Endothelial cell of umbilical vein (primary cell): ENCODE results near the gene HMBS. TPM values are rescaled to one million over a fixed set of nuclear protein-coding genes. Genes with fewer than 3 reads are reported as not detected.

Source experiments
- BruUV-seq: library from RNA; stranded (reverse); fragments of 400-500 nt; replicated peaks from 2 replicates; lab custom pipeline; 2021; lab: Mats Ljungman, UMichigan
- CTCF ChIA-PET: fragments of 300-600, 350-600 bp; sonication (Branson Sonifier 250); formaldehyde crosslinking; loops from one replicate; lab custom pipeline; 2021; ENCODE audit warnings: antibody characterized with exemption, inconsistent platforms; lab: Charles Lee
- POLR2A ChIA-PET: fragments of 300-600, 350-600 bp; sonication (Branson Sonifier 250); formaldehyde crosslinking; loops from one replicate; lab custom pipeline; 2021; ENCODE audit warnings: antibody characterized with exemption, inconsistent platforms; lab: Charles Lee
- DNase-seq: peaks from one replicate; pipeline ENCODE4 v3.0.0-alpha.2; 2011; ENCODE audit warnings: low read depth, low spot score
- FAIRE-seq: peaks from 2 replicates; lab custom pipeline; 2011; peaks lifted over from hg19 to GRCh38; lab: Jason Lieb, UNC
- H2AFZ ChIP-seq: 2 replicates; pipeline ENCODE4 v1.6.0; 2012; ENCODE audit warnings: low read depth, low read length, control low read depth, inconsistent platforms
- H3K27ac ChIP-seq: 2 replicates; pipeline ENCODE4 v1.5.1; 2011; ENCODE audit warnings: low read depth, mild to moderate bottlenecking, control low read depth, low read length, moderate library complexity; ENCODE audit not compliant: insufficient read depth
- H3K27me3 ChIP-seq, 2 experiments: 2 replicates each; pipeline versions ENCODE4 v1.6.0 to v1.6.1; 2011; ENCODE audit warnings: low read length in 2 of 2, mixed read lengths in 1 of 2; ENCODE audit not compliant: control insufficient read depth in 2 of 2, insufficient read depth in 2 of 2
- H3K36me3 ChIP-seq, 2 experiments: 2 replicates in 1 of 2; 3 replicates in 1 of 2; pipeline ENCODE4 v1.5.1; 2011; ENCODE audit warnings: low read length in 2 of 2, mild to moderate bottlenecking in 1 of 2, moderate library complexity in 1 of 2; ENCODE audit not compliant: control insufficient read depth in 2 of 2, insufficient read depth in 2 of 2; ENCODE audit errors: extremely low read depth in 1 of 2
- H3K4me1 ChIP-seq: 3 replicates; pipeline ENCODE4 v1.5.1; 2011; ENCODE audit warnings: mild to moderate bottlenecking, low read length; ENCODE audit not compliant: control insufficient read depth, insufficient read depth; ENCODE audit errors: extremely low read depth
- H3K4me2 ChIP-seq: 2 replicates; pipeline ENCODE4 v1.6.1; 2011; ENCODE audit warnings: low read length, control low read depth, mixed read lengths; ENCODE audit not compliant: insufficient read depth
- H3K4me3 ChIP-seq, 3 experiments: fragments of 200-600 bp in 1 of 3; sonication (generic), shearing (Covaris generic) in 1 of 3; replicated peaks in 1 of 3; 2 replicates each; pipeline ENCODE4 v1.5.1; 2011 to 2016; ENCODE audit warnings: control low read depth in 3 of 3, low read length in 3 of 3, mild to moderate bottlenecking in 2 of 3, inconsistent platforms in 1 of 3, low read depth in 1 of 3, moderate library complexity in 1 of 3; ENCODE audit not compliant: insufficient read depth in 1 of 3
- H3K79me2 ChIP-seq: 2 replicates; pipeline ENCODE4 v1.6.0; 2012; ENCODE audit warnings: low read length, inconsistent platforms; ENCODE audit not compliant: control insufficient read depth, insufficient read depth
- H3K9ac ChIP-seq: replicated peaks from 2 replicates; pipeline ENCODE3; 2011; ENCODE audit warnings: low read length, control low read depth; ENCODE audit not compliant: insufficient read depth; ENCODE audit errors: extremely low read depth
- H3K9me1 ChIP-seq: replicated peaks from 3 replicates; pipeline ENCODE4 v1.6.0; 2011; ENCODE audit warnings: mild to moderate bottlenecking, low read length; ENCODE audit not compliant: control insufficient read depth, insufficient read depth; ENCODE audit errors: extremely low read depth
- H3K9me3 ChIP-seq: replicated peaks from 2 replicates; pipeline ENCODE4 v1.5.1; 2012; ENCODE audit warnings: low read length, inconsistent platforms; ENCODE audit not compliant: control insufficient read depth, insufficient read depth
- H4K20me1 ChIP-seq: replicated peaks from 2 replicates; pipeline ENCODE3; 2011; ENCODE audit warnings: mild to moderate bottlenecking, low read length; ENCODE audit not compliant: control insufficient read depth, insufficient read depth; ENCODE audit errors: extremely low read depth
- MYC ChIP-seq: IDR thresholded peaks from one replicate; pipeline ENCODE4 v1.6.1; 2011; ENCODE audit warnings: mild to moderate bottlenecking, low read depth, low read length
- POLR2A ChIP-seq: IDR thresholded peaks from 2 replicates; pipeline ENCODE4 v1.6.1; 2012; ENCODE audit warnings: low read depth, mild to moderate bottlenecking, control low read depth, low read length
- dilution Hi-C: fragments of 300-500 bp; cut with MboI; formaldehyde crosslinking; loops from one replicate; pipeline ENCODE4 v1.15.0; 2019; ENCODE audit warnings: low sequenced_read_pairs; ENCODE audit not compliant: extremely low pct_ligation_motif_present
- intact Hi-C: fragments of 100-400 bp; cut with micrococcal nuclease; formaldehyde crosslinking; loops from one replicate; pipeline ENCODE4 v1.10.0; 2022
- polyA plus RNA-seq, 4 experiments: library from polyadenylated mRNA; depleted of rRNA in 3 of 4; stranded (reverse) in 3 of 4; unstranded in 1 of 4; fragments of >200 nt; gene quantifications; 2 replicates each; pipeline versions ENCODE4 v1.2.1 to v1.2.3, GENCODE V29; 2011 to 2012; ENCODE audit warnings: missing spikeins in 1 of 4
- total RNA-seq: library from RNA; stranded (reverse); gene quantifications from 2 replicates; pipeline ENCODE4 v1.2.3, GENCODE V29; 2021
- TF ChIP-seq, protein P1 (sequence below), 2 donors: IDR thresholded peaks; 1 replicate in 1 of 2; 2 replicates in 1 of 2; pipeline ENCODE4 v1.5.1; 2011; ENCODE audit warnings: low read length in 2 of 2, mild to moderate bottlenecking in 2 of 2, moderate library complexity in 2 of 2, control low read depth in 1 of 2, inconsistent platforms in 1 of 2, low read depth in 1 of 2; ENCODE audit not compliant: insufficient read depth in 1 of 2; ENCODE audit errors: extremely low read depth in 1 of 2
- TF ChIP-seq, protein P2 (sequence below): IDR thresholded peaks from 2 replicates; pipeline ENCODE4 v1.6.1; 2011; ENCODE audit not compliant: insufficient read depth, insufficient read length

Gene HMBS
- total and polyA plus RNA-seq, 2 donors (not counting 3 experiments of a cell fraction or from before 2014, with no cell fraction given) = 13.5 to 24.8 TPM

DNA sequence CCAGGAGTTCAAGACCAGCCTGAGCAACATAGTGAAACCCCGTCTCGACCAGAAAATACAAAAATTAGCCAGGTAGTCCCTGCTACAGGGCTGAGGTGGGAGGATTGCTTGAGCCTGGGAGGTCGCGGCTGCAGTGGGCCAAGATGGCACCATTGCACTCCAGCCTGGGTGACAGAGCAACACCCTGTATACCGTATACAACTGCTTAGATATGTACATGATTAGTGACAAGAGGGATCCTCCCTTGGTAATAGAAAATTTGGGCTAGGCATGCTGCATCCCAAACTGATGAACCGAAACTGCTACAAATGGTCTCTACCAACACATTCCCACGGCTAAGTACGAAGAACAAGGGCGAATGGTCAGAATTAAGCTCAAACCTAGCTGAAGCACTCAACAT lies 41.8 kb upstream of the HMBS start:
- intact Hi-C loops = no loop called here
- TF ChIP-seq, protein P1, sequence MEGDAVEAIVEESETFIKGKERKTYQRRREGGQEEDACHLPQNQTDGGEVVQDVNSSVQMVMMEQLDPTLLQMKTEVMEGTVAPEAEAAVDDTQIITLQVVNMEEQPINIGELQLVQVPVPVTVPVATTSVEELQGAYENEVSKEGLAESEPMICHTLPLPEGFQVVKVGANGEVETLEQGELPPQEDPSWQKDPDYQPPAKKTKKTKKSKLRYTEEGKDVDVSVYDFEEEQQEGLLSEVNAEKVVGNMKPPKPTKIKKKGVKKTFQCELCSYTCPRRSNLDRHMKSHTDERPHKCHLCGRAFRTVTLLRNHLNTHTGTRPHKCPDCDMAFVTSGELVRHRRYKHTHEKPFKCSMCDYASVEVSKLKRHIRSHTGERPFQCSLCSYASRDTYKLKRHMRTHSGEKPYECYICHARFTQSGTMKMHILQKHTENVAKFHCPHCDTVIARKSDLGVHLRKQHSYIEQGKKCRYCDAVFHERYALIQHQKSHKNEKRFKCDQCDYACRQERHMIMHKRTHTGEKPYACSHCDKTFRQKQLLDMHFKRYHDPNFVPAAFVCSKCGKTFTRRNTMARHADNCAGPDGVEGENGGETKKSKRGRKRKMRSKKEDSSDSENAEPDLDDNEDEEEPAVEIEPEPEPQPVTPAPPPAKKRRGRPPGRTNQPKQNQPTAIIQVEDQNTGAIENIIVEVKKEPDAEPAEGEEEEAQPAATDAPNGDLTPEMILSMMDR (IDR thresholded peaks at IDR 0.05; ENCODE audit: extremely low read depth in 1 of 2, insufficient read depth in 1 of 2, low read depth in 1 of 2, low read length in 2 of 2) = no peak
- TF ChIP-seq POLR2A = no peak

DNA sequence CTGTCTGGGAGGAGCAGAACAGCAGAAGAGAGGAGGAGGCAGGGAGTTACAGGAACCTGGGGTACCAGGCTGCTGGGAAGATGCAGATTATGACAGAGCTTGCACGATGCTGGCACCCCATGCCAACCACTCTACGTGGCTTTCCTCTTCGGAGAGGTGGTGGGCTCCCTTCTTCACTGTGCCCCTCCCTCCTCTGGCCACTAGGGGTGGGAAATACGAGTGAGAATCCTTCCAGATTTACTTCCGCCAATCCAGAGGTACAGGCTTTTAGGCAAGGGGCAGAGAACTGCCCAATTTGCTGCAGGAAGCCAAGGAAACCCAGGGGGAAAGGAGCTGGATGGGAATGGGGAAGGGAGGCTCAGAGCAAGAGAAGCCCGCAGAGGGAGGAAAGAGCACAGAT lies 40.0 kb upstream of the HMBS start:
- Histone ChIP-seq H3K9ac (no peak overlapping the region), H2AFZ (no peak overlapping the region), H3K4me3 (no peak overlapping the region), H3K27me3 (peaks cover 0 to 1% of the 10 kb centered on the region in 2 experiments), H3K79me2 (no peaks in the 10 kb centered on the region), H3K4me1 (no peaks in the 10 kb centered on the region), H3K27ac (no peak overlapping the region), H3K36me3 (peaks cover 13 to 43% of the 10 kb centered on the region in 2 experiments), H3K9me1 (no peaks in the 10 kb centered on the region), H3K4me2 (no peak overlapping the region), H3K9me3 (no peaks in the 10 kb centered on the region), H4K20me1 (no peaks in the 10 kb centered on the region)
- ChIA-PET CTCF (interaction anchor here (0.7 kb wide), 1 partner anchor 472 kb away, joined by 3 read pairs; the partner anchor contains the start of gene ARCN1), POLR2A (interaction anchor here (0.6 kb wide), 1 partner anchor 33 kb away, joined by 4 read pairs; no protein-coding TSS in a partner anchor)
- no peak for FAIRE-seq
- dilution Hi-C loops = no loop called here
- TF ChIP-seq, protein P2, sequence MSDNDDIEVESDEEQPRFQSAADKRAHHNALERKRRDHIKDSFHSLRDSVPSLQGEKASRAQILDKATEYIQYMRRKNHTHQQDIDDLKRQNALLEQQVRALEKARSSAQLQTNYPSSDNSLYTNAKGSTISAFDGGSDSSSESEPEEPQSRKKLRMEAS = no peak
- no peak for TF ChIP-seq MYC
- TF ChIP-seq, protein P1 (IDR thresholded peaks at IDR 0.05; ENCODE audit: extremely low read depth in 1 of 2, insufficient read depth in 1 of 2, low read depth in 1 of 2, low read length in 2 of 2) = peak in 1 of 2 donors; percentile 25
- TSS peak; percentile 64 for BruUV-seq
- intact Hi-C loops = no loop called here
- no peak for DNase-seq

More for the DNA sequence above, 41.8 kb upstream of the HMBS start:
- Histone ChIP-seq H3K4me1 (no peaks in the 10 kb centered on the region), H3K4me2 (no peak overlapping the region), H4K20me1 (no peaks in the 10 kb centered on the region), H3K27me3 (peaks cover 0 to 1% of the 10 kb centered on the region in 2 experiments), H3K9ac (no peak overlapping the region), H2AFZ (no peak overlapping the region), H3K27ac (no peak overlapping the region), H3K79me2 (no peaks in the 10 kb centered on the region), H3K4me3 (no peak overlapping the region), H3K36me3 (peaks cover 9 to 26% of the 10 kb centered on the region in 2 experiments), H3K9me1 (no peaks in the 10 kb centered on the region), H3K9me3 (no peaks in the 10 kb centered on the region)
- BruUV-seq = no TSS peak
- FAIRE-seq = no peak
- POLR2A ChIA-PET = no interaction called here
- DNase-seq = no peak
- dilution Hi-C loops = no loop called here
- CTCF ChIA-PET = interaction anchor here (1.6 kb wide), 1 partner anchor 14 kb away, joined by 3 read pairs; no protein-coding TSS in a partner anchor
